HepG2 (cell line): Measurements from ENCODE around the gene TVP23A. TPM values are rescaled to one million over a fixed set of nuclear protein-coding genes. Genes with fewer than 3 reads are reported as not detected.

ENCODE experiments used
- BCLAF1 ChIP-seq: fragments of 450-650 bp; IDR thresholded peaks from 2 replicates; pipeline ENCODE4 v1.6.1; 2017; ENCODE audit warnings: mild to moderate bottlenecking
- FOXK1 ChIP-seq: sonication (generic); formaldehyde crosslinking; IDR thresholded peaks from 2 replicates; pipeline ENCODE4 v1.4.0; 2020; ENCODE audit warnings: low read depth, missing genetic modification reagents, borderline replicate concordance
- HOMEZ ChIP-seq: IDR thresholded peaks from 2 replicates; pipeline ENCODE4 v1.6.1; 2016; ENCODE audit warnings: low read depth
- JDP2 ChIP-seq: sonication (generic); formaldehyde crosslinking; IDR thresholded peaks from 2 replicates; pipeline ENCODE4 v1.8.1; 2022; ENCODE audit warnings: missing genetic modification reagents, borderline replicate concordance
- NFKBIZ ChIP-seq: IDR thresholded peaks from 2 replicates; pipeline ENCODE4 v1.6.1; 2018; ENCODE audit warnings: missing genetic modification reagents, missing compliant biosample characterization
- RNF219 ChIP-seq: sonication (generic); formaldehyde crosslinking; IDR thresholded peaks from 2 replicates; pipeline ENCODE4 v1.5.0; 2020; ENCODE audit warnings: mild to moderate bottlenecking, missing genetic modification reagents
- SALL2 ChIP-seq: sonication (generic); formaldehyde crosslinking; IDR thresholded peaks from 2 replicates; pipeline ENCODE4 v1.8.1; 2023; ENCODE audit warnings: mild to moderate bottlenecking, missing genetic modification reagents, inconsistent platforms
- SNAI1 ChIP-seq: sonication (generic); formaldehyde crosslinking; IDR thresholded peaks from 2 replicates; pipeline ENCODE4 v1.5.0; 2020; ENCODE audit warnings: mild to moderate bottlenecking, missing genetic modification reagents, borderline replicate concordance
- TRIM24 ChIP-seq: sonication (generic); formaldehyde crosslinking; IDR thresholded peaks from 2 replicates; pipeline ENCODE4 v1.8.0; 2022; ENCODE audit warnings: mild to moderate bottlenecking, missing genetic modification reagents
- WIZ ChIP-seq: sonication (generic); formaldehyde crosslinking; IDR thresholded peaks from 2 replicates; pipeline ENCODE4 v1.5.1; 2020; ENCODE audit warnings: mild to moderate bottlenecking, missing genetic modification reagents
- ZNF724P ChIP-seq: sonication (generic); formaldehyde crosslinking; IDR thresholded peaks from 2 replicates; pipeline ENCODE4 v1.8.0; 2022; ENCODE audit warnings: missing genetic modification reagents, borderline replicate concordance
- polyA plus RNA-seq, 8 experiments: library from polyadenylated mRNA; depleted of rRNA in 3 of 8; stranded (reverse) in 7 of 8; unstranded in 1 of 8; fragments of >200 nt; fragmentation: Illumina TruSeq in 4 of 8; extraction: Trizol in 4 of 8; gene quantifications; 2 replicates each; pipeline versions ENCODE4 v1.2.1 to v1.2.3, GENCODE V29; 2011 to 2016; ENCODE audit warnings: low read depth in 4 of 8, missing spikeins in 1 of 8, mixed read lengths in 1 of 8; ENCODE audit not compliant: insufficient read depth in 1 of 8
- total RNA-seq, 5 experiments: library from RNA; depleted of rRNA; stranded (reverse); fragments of >200 nt; fragmentation: Illumina TruSeq; extraction: Trizol; gene quantifications; 2 replicates each; pipeline ENCODE4 v1.2.3, GENCODE V29; 2016; ENCODE audit warnings: low read depth in 1 of 5
- TF ChIP-seq, protein P1 (sequence below): sonication (generic); formaldehyde crosslinking; conservative IDR thresholded peaks from 2 replicates; pipeline ENCODE4 v1.8.0; 2022; ENCODE audit warnings: mild to moderate bottlenecking, moderate library complexity, missing genetic modification reagents
- TF ChIP-seq, protein P2 (sequence below): sonication (generic); formaldehyde crosslinking; IDR thresholded peaks from 2 replicates; pipeline ENCODE4 v1.4.0; 2020; ENCODE audit warnings: missing genetic modification reagents
- TF ChIP-seq, protein P3 (sequence below): sonication (generic); formaldehyde crosslinking; IDR thresholded peaks from 2 replicates; pipeline ENCODE4 v1.5.0; 2020; ENCODE audit warnings: missing genetic modification reagents

TVP23A gene
- total and polyA plus RNA-seq, 2 of the 13 experiments (the other 11 are each of a cell fraction or from before 2014, with no cell fraction given): not detected

DNA sequence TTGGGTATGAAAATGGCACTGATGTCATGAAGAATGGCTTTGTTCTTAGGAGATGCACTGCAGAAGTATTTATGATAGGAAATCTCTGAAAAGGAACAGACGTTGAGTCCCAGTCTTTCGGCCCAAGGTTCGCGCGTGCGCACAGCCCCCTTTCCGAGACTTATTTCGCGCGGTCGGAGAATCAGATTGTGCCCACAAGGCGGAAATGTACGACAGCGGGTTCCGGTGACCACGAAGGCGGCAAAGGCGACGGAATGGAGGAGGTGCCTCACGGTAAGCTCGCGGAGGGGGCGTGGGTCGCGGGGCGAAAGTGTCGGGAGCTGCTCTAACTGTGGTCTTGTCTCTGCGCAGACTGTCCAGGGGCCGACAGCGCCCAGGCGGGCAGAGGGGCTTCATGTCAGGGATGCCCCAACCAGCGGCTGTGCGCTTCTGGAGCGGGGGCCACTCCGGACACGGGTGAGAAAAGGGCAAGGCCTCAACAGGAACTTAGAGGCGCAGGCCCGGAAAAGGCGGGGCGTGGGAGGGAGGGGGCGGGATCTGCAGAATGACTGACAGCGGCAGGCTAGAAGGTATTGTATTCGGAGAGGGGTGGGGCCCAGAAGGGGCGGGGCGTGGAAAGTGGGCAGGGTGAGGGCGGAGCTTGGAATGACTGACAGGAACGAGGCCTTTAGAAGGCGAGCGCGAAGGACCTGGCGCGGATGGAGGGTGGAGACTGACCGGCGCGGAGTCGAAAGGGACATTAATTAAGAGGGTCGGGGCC, 74.8 kb downstream of the TVP23A start, which contains the start of gene NUBP1 (continued):
- TF ChIP-seq NFKBIZ (CRISPR knock-in tag) (peak; percentile 85; the same call in 1 of the 2 replicates), TRIM24 (CRISPR knock-in tag) (no peak), JDP2 (CRISPR knock-in tag) (no peak), BCLAF1 (no peak), HOMEZ (CRISPR knock-in tag) (peak; percentile 15; the same call in 1 of the 2 replicates), ZNF724P (CRISPR knock-in tag) (peak; percentile 95; the same call in 1 of the 2 replicates), SNAI1 (CRISPR knock-in tag) (0 out of 2 replicates have a peak, but pooled peaks have one; percentile 25), FOXK1 (peak; percentile 63), SALL2 (CRISPR knock-in tag) (peak; percentile 100), RNF219 (no peak), WIZ (CRISPR knock-in tag) (peak; percentile 84)
- TF ChIP-seq, protein P1, sequence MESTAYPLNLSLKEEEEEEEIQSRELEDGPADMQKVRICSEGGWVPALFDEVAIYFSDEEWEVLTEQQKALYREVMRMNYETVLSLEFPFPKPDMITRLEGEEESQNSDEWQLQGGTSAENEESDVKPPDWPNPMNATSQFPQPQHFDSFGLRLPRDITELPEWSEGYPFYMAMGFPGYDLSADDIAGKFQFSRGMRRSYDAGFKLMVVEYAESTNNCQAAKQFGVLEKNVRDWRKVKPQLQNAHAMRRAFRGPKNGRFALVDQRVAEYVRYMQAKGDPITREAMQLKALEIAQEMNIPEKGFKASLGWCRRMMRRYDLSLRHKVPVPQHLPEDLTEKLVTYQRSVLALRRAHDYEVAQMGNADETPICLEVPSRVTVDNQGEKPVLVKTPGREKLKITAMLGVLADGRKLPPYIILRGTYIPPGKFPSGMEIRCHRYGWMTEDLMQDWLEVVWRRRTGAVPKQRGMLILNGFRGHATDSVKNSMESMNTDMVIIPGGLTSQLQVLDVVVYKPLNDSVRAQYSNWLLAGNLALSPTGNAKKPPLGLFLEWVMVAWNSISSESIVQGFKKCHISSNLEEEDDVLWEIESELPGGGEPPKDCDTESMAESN (CRISPR knock-in tag): peak; percentile 92
- TF ChIP-seq, protein P2, sequence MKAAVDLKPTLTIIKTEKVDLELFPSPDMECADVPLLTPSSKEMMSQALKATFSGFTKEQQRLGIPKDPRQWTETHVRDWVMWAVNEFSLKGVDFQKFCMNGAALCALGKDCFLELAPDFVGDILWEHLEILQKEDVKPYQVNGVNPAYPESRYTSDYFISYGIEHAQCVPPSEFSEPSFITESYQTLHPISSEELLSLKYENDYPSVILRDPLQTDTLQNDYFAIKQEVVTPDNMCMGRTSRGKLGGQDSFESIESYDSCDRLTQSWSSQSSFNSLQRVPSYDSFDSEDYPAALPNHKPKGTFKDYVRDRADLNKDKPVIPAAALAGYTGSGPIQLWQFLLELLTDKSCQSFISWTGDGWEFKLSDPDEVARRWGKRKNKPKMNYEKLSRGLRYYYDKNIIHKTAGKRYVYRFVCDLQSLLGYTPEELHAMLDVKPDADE: peak; percentile 89; the same call in 1 of the 2 replicates
- TF ChIP-seq, protein P3, sequence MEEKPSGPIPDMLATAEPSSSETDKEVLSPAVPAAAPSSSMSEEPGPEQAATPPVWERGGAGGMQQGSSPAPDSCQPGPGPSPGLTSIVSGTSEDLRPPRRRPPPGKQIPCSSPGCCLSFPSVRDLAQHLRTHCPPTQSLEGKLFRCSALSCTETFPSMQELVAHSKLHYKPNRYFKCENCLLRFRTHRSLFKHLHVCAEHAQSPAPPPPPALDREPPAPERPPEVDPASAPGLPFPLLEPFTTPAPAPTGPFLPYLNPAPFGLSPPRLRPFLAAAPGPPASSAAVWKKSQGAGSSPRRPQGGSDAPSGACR (CRISPR knock-in tag): peak; percentile 99
